GM10266 (cell line): Measurements from ENCODE around the gene AP1M2.

ENCODE experiments used
- DNase-seq: peaks from one replicate; pipeline ENCODE4 v3.0.0; 2012; ENCODE audit errors: extremely low spot score
- CTCF ChIP-seq: IDR thresholded peaks from 2 replicates; pipeline ENCODE4 v1.5.1; 2012; ENCODE audit warnings: mild to moderate bottlenecking, low read depth; ENCODE audit not compliant: control insufficient read depth, insufficient read depth; ENCODE audit errors: missing control alignments

Gene AP1M2

GRCh38 chr19:10587022-10587838 is at the start of gene AP1M2:
TSS of gene AP1M2 (minus strand) at chr19:10587312. CDS start at chr19:10587231, 81 bp downstream.
- DNase-seq, result no peak

GRCh38 chr19:10636304-10636972 is 49.3 kb upstream of the AP1M2 start:
- DNase-seq, result no peak
- no peak for TF ChIP-seq CTCF

More at GRCh38 chr19:10587022-10587838, at the start of gene AP1M2:
- no peak for TF ChIP-seq CTCF

- no peak for DNase-seq
- no peak for TF ChIP-seq CTCF
These were observed 47.9 kb upstream of the AP1M2 start for GRCh38 chr19:10634963-10635362.

GRCh38 chr19:10634430-10634829 is 47.3 kb upstream of the AP1M2 start:
- TF ChIP-seq CTCF, result no peak
- DNase-seq, result no peak

GRCh38 chr19:10631874-10632273 is 44.8 kb upstream of the AP1M2 start:
- no peak for DNase-seq
- no peak for TF ChIP-seq CTCF

GRCh38 chr19:10625762-10626138 is 38.6 kb upstream of the AP1M2 start:
- DNase-seq, result no peak
- no peak for TF ChIP-seq CTCF
